ENCODE measurements around the gene RAB22A.
"Not testable (repeated sequence)": the region's sequence is repeated elsewhere in the genome, so short reads cannot be mapped to it uniquely, and the experiment has no call there.

RAB22A gene

GRCh38 chr20:58344741-58345140, 35.2 kb downstream of the RAB22A start:
- DNase-seq (ENCODE audit: low read depth) = no peak

- no peak for DNase-seq (ENCODE audit: low read depth)
These were observed 40.1 kb downstream of the RAB22A start for GRCh38 chr20:58349570-58349969.

- DNase-seq (ENCODE audit: low read depth) = no peak
These were observed 43.0 kb downstream of the RAB22A start for GRCh38 chr20:58352468-58352867.

- no peak for DNase-seq (ENCODE audit: low read depth)
These were observed 49.9 kb downstream of the RAB22A start for GRCh38 chr20:58359441-58359840.

GRCh38 chr20:58360936-58361335, 51.4 kb downstream of the RAB22A start:
- DNase-seq (ENCODE audit: low read depth) = no peak

- no peak for DNase-seq (ENCODE audit: low read depth)
These were observed 52.1 kb downstream of the RAB22A start for GRCh38 chr20:58361481-58362205.

GRCh38 chr20:58362206-58362516, 52.6 kb downstream of the RAB22A start:
- no peak for DNase-seq (ENCODE audit: low read depth)

- DNase-seq (ENCODE audit: low read depth) = no peak
These were observed 53.5 kb downstream of the RAB22A start for GRCh38 chr20:58362970-58363369.

GRCh38 chr20:58366866-58367265, 57.4 kb downstream of the RAB22A start:
- no peak for DNase-seq (ENCODE audit: low read depth)

GRCh38 chr20:58372806-58373205, 63.3 kb downstream of the RAB22A start:
- DNase-seq (ENCODE audit: low read depth) = no peak

GRCh38 chr20:58373296-58373695, 63.8 kb downstream of the RAB22A start:
- DNase-seq (ENCODE audit: low read depth) = not testable (repeated sequence)

GRCh38 chr20:58374027-58374850, 64.7 kb downstream of the RAB22A start:
- DNase-seq (ENCODE audit: low read depth) = no peak

GRCh38 chr20:58374906-58375758, 65.6 kb downstream of the RAB22A start:
- no peak for DNase-seq (ENCODE audit: low read depth)

GRCh38 chr20:58375759-58376352, 66.3 kb downstream of the RAB22A start:
- no peak for DNase-seq (ENCODE audit: low read depth)

- no peak for DNase-seq (ENCODE audit: low read depth)
These were observed 67.5 kb downstream of the RAB22A start for GRCh38 chr20:58377017-58377416.

- DNase-seq (ENCODE audit: low read depth) = no peak
These were observed 68.4 kb downstream of the RAB22A start for GRCh38 chr20:58377766-58378401.

- no peak for DNase-seq (ENCODE audit: low read depth)
These were observed 69.2 kb downstream of the RAB22A start for GRCh38 chr20:58378704-58379103.

GRCh38 chr20:58381627-58382026, 72.1 kb downstream of the RAB22A start:
- DNase-seq (ENCODE audit: low read depth) = no peak

- no peak for DNase-seq (ENCODE audit: low read depth)
These were observed 72.6 kb downstream of the RAB22A start for GRCh38 chr20:58382096-58382495.

- DNase-seq (ENCODE audit: low read depth) = no peak
These were observed 75.3 kb downstream of the RAB22A start for GRCh38 chr20:58384821-58385220.

GRCh38 chr20:58388028-58388601, 78.6 kb downstream of the RAB22A start:
- no peak for DNase-seq (ENCODE audit: low read depth)
